Activated T-cell treated with anti-CD3 and anti-CD28 coated beads for 48 hours (primary cell): ENCODE measurements around the gene C20orf173.
"Not testable (repeated sequence)": the region's sequence is repeated elsewhere in the genome, so short reads cannot be mapped to it uniquely, and the experiment has no call there.

Experiments
- DNase-seq: peaks from one replicate; pipeline ENCODE4 v3.0.0-alpha.2; 2020; ENCODE audit warnings: low read depth

The C20orf173 gene, protein sequence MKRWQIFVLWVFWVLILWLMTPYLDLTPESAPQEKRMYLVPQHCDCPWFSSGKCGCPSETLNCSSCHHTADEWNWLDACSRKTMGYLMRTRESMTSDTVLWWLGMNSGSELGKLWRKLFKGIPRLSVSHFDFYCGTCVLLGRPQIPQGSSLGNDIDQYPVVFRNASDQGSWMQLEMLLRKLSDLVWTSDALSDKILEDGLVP

GRCh38 chr20:35529552-35529951 lies at the start of gene C20orf173:
Gene C20orf173 (minus strand): TSS chr20:35529652. CDS start chr20:35529373, 279 bp downstream.
- DNase-seq = no peak

GRCh38 chr20:35579196-35579595 lies 49.7 kb upstream of the C20orf173 start:
- no peak for DNase-seq

DNA sequence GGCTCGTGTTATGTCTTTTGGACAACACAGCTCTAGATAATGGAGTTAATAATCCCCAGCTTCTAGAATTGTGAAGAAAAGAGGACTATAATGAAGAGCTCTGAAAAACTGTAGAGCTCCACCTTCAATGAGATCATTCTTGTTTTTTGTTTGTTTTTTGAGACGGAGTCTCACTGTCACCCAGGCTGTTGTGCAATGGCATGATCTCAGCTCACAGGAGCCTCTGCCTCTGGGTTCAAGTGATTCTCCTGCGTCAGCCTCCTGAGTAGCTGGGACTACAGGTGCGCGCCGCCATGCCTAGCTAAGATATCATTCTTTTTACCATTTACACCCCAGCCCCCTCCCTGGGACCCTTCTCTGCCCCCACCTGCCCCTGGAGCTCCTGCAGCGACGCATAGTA lies 49.0 kb upstream of the C20orf173 start:
- no peak for DNase-seq

DNA sequence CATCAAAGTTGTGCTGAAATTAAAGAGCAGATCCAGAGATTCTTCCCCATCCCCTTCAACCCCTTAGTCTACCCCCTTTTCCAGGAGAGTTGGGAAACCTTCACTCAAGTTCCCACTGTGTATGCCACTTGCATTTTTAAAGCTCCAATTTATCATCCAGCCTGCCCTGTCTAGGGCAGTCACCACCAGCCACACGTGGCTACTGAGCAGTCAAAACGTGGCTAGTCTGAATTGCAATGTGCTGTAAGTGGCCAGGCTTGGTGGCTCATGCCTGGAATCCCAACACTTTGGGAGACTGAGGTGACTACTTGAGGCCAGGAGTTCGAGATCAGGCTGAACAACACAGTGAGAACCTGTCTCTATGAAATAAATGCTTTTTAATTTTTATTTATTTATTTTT lies 47.4 kb upstream of the C20orf173 start:
- no peak for DNase-seq

DNA sequence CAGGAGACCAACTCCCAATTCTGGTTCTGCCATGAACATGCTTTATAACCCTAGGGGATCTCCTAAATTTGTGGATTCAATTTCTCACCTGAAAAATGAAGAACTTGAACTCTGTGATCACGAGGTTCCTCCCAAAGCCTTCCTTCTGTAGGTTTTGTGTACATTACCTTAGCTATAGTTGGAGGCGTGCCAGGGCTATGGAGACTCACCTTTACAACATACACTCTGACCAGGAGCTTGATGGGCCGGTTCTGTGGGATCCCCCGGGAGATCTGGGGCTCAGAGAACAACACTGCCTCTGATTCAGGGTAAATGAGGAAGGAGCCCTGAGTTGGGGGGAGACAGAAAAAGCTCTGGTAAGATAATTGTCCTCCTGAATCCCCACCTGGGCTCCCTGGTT lies 46.5 kb upstream of the C20orf173 start:
- no peak for DNase-seq

- DNase-seq = no peak
Observed at GRCh38 chr20:35572838-35573237, 43.4 kb upstream of the C20orf173 start.

DNA sequence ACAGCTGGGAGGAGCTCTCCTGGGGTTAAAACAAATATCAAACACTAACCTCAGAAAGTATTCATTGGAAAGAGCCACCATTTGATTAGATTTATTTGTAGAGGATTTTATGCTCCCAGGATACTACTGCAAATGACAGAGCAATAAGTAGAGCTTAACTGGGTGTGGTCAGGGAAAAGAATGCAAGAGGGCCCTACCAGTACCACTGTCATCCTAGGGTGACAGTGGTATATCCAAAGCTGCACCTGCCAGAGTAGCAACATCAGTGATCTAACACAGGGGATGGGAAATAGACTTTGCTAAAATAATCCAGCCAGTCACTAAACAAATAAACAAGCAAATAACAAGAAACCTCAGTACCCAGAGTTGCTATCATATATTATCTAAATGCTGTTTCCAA lies 42.1 kb upstream of the C20orf173 start:
- DNase-seq = no peak

DNA sequence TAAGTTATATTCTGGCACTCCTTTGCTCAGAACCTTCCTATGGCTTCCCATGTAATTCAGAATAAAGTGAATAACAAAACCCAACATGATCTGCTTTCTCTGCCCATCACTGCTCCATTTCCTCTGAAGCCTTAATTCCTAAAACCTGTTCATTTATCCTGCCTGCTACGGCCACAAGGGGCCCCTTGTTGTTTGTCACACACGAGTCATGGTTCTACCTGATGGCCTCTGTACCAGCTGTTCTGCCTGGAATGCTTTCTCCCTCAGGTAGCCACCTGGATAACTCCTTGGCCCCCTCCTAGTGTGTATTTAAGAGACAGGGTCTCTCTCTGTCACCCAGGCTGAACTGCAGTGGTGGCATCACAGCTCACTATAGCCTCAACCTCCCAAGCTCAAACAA lies 39.2 kb upstream of the C20orf173 start:
- DNase-seq = no peak

- DNase-seq = no peak
Observed at GRCh38 chr20:35564905-35565304, 35.5 kb upstream of the C20orf173 start.

GRCh38 chr20:35563834-35564233 lies 34.4 kb upstream of the C20orf173 start:
- no peak for DNase-seq

- DNase-seq = no peak
Observed at GRCh38 chr20:35562541-35563110, 33.2 kb upstream of the C20orf173 start.

DNA sequence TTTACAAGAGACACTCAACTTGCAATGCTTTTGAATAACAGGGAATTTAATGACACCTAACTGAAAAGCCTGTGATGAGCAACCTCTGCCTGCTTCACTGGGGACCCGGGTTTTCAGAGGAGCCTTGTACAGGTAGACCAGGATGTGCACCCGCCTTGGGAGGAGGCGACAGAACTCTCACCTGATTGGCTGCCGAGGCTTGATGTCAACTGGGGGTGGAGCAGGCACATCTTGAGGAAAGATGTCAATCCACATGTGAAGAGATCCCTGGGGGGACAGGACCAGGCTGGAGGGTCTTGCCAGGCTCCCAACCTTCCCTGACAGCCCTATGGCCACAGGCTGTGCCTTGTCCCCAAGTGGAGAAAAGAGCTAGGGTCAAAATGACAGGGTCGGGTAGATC lies 32.2 kb upstream of the C20orf173 start:
- DNase-seq = no peak

- no peak for DNase-seq
Observed at GRCh38 chr20:35561268-35561667, 31.8 kb upstream of the C20orf173 start.

GRCh38 chr20:35560541-35560940 lies 31.1 kb upstream of the C20orf173 start:
- DNase-seq = no peak

DNA sequence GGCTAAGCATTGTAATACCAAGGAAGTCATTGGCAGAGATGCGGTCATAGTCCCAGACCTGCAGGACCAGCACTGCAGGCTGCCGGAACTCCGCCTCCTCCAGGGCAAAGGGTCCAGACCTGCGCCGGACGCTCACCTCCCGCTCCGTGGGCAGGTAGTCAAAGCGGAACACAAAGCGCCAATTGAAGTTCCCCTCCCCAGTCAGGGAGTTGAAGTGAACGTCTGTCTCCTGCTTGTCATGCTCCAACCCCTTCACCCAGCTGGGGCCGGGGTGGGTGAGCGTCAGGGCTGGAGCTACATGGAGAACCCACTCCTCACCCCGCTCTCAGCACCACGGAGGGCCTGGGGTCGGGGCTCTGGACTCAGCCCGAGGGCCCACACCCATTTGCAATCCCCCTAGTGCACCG lies 30.7 kb upstream of the C20orf173 start:
- DNase-seq = no peak

- DNase-seq = no peak
Observed at GRCh38 chr20:35559042-35559693, 29.7 kb upstream of the C20orf173 start.

GRCh38 chr20:35558451-35558850 lies 29.0 kb upstream of the C20orf173 start:
- no peak for DNase-seq

DNA sequence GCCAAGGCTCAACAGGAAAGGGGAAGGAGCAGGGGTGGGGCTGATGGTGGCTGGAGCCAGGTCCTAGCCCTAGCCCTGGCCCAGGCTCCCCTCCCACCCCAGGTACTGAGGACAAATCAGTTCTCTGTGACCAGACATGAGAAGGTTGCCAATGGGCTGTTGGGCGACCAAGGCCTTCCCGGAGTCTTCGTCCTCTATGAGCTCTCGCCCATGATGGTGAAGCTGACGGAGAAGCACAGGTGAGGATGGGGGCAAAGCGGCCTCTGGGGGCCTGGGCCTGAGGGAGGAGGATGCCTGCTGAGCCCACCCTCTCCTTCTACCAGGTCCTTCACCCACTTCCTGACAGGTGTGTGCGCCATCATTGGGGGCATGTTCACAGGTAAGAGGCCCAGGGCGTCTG lies 27.4 kb upstream of the C20orf173 start:
- DNase-seq = no peak

DNA sequence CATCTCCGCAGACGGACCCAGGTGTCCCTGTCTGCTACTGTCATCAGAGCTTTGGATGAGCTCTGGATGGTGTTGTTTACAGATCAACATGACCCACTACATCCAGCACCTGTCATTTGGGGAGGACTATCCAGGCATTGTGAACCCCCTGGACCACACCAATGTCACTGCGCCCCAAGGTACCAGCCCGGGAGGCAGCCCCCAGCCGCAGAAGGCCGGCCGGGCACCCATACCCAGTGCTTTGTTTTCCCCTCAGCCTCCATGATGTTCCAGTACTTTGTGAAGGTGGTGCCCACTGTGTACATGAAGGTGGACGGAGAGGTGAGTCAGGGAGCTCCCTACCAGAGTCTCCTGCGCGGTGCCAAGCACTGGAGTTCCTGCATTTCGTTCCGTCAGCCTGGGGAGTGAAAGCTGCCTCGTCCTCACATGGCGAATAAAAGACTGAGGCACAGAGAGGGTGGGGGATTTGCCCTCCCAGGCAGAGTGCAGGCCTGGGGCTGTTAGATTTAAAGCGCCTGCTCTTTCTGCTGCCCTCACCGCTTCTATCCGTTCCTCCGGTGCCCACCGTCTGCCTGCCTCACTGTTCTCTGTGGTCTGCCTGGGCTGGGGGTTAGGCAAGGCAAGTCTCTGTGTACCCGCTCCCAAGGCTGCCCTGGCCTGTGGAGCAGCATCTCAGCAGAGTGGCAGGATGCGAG lies 26.6 kb upstream of the C20orf173 start:
- no peak for DNase-seq

GRCh38 chr20:35555461-35555860 lies 26.0 kb upstream of the C20orf173 start:
- DNase-seq = not testable (repeated sequence)

GRCh38 chr20:35552914-35553313 lies 23.5 kb upstream of the C20orf173 start:
- DNase-seq = no peak

DNA sequence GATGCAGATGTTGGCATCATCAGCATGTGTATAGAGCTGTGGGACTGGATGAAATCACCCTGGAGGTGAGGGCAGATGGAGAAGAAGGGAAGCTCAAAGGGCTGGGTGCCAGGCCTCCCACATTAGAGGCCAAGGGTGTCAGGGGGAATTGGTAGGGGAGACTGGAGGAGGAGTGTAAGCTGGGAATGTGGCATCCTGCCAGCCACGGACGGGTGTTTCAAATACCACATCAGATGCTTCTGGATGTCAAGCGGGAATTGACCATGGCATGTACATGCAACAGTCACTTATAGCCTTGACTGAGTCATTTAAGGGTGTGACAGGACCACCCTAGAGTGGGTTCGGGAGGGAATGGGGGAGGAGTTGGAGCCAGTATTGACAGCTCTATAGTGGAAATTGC lies 22.1 kb upstream of the C20orf173 start:
- no peak for DNase-seq

DNA sequence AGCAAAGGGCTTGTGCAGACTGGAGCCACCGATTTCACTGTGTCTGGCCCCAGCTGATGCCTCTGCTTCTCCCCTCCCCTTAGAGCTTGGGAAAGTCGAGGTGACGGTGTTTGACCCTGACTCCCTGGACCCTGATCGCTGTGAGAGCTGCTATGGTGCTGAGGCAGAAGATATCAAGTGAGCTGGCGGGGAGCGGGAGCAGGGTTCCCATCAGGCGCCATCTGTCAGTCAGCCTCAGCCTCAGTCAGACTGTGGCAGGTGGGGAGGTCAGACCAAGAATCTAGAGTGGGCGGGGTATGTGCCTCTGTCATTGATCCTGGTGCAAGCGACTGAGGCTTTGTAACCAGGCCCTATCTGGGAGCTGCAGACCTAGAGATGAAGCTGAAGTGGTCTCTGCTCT lies 17.9 kb upstream of the C20orf173 start:
- no peak for DNase-seq
